SIG-M5 treated with dmso at 0.1 percent for 504 hours (cell line): ENCODE results near the gene RPL9.
A peak's percentile ranks its signal among the peaks of the same experiment; 100 is the strongest.
"Not testable (repeated sequence)": the region's sequence is repeated elsewhere in the genome, so short reads cannot be mapped to it uniquely, and the experiment has no call there.

Experiments used
- DNase-seq: peaks from one replicate; lab custom pipeline; 2025; ENCODE audit not compliant: unreplicated experiment; lab: John Stamatoyannopoulos, UW

The RPL9 gene

DNA sequence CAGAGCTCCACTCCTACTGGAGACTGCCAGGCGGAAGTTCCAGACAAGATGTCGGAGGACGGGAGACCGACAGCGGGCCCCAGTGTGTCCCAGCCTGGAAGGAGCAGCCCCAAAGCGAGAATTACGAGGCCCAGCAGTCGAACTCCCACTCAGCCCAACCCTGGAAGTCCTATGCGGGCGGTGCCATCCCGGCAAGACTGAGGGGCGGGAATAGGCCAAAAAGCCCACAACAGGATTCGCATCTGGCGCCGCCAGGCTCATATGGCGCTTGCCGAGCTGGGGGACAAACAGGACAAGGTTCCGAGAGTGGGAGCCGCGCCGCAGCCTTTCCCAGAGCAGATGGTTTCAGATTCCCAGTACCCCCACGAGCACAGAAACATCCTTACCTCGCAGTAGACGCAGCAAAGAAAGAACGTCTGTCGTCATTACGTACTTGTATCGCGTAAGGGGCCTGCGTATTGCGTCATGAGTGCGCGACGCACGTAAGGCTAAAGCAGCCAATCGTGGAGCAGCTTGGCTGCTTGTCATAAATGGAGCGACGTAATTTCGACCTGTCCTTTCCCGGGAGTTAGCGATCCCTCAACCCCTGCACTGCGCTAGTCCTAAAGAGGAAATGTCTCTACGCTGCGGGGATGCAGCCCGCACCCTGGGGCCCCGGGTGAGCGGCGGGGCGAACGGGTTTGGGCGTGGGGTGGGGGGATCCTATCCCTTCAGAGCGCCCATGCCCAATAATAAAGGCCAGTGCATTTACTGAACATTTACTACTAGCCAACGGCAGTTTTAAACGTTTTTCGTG lies at the start of gene RPL9, which contains the start of gene LIAS:
TSS of gene RPL9 (minus strand) at position 418 of the 796 bp plus-strand sequence. CDS start 483 bp downstream, outside the sequence.
TSS of gene LIAS (plus strand) at position 552 of the 796 bp plus-strand sequence. CDS start at position 614, 62 bp downstream.
- peak; percentile 97 for DNase-seq

DNA sequence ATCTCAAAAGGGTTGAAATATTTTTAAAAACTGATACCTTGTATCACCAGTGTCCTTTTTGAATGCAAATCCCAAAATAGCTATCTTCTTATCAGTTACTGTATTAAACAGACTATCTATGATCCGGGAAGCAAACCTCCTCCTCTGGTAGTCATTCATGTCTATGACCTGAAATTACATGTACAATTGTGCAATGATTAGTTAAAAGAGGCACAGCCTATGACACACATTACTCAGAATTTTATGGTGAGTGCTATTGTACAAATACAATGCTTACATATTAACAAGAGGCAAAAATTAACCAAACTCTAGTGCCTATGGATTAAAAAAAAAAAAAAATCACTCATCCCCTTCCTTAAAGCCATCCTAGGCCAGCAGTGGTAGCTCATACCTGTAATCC lies 46.9 kb upstream of the RPL9 start:
- DNase-seq, result no peak

DNA sequence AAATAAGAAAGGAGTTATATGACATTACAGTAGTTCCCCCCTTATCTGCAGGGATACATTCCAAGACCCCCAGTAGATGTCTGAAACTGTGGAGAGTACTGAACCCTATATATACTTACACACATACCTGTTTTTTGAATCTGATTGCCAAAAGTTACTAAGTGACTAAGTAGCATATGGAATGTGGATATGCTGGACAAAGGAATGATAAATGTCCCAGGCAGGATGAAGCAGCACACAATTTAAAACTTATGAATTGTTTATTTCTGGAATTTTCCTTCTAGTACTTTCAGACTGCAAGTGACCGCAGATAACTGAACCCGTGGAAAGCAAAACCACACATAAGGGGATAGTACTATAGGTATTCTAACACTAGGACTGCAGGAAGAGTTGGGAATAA lies 45.8 kb upstream of the RPL9 start:
- DNase-seq, result no peak

DNA sequence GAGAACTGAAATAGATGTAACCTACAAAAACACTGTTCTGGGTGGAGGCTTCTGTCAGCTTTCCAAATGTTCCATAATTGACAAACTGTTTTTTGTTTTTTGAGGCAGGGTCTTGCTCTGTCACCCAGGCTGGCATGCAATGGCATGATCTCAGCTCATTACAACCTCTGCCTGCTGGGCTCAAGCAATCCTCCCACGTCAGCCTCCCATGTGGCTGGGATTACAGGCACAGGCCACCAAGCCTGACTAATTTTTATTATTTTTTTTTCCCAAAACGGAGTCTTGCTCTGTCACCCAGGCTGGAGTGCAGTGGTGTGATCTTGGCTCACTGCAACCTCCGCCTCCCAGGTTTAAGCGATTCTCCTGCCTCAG lies 43.9 kb upstream of the RPL9 start:
- not testable (repeated sequence) for DNase-seq

DNA sequence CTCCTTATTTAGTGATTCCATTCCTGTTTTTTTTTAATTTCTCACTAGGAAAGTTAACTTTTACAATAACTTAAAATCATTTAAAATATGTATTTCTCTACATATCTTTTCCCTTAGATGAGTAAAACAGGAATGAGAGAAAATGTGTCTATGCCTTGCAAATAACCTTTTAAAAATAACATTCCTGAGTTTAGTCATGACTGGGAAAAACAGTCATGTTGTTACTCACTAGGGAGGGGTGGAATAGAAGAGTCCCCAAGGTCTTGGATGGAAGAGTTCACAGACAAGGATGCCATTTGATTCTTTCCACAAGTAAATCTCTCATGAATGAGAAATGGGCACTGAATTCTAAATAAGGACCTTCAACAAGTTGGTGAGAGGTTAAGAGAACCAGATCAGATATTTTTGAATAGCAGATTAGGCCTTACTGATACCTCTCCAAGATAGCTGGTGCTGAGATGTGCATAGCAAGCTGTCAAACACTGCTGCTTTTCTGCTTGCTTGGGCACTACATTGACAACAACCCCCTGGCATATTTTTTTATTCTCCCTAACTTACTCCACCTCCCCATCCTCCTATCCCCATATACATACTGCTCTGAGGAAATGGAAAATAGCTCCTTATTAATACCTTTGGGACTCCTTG lies 43.4 kb upstream of the RPL9 start:
- no peak for DNase-seq

DNA sequence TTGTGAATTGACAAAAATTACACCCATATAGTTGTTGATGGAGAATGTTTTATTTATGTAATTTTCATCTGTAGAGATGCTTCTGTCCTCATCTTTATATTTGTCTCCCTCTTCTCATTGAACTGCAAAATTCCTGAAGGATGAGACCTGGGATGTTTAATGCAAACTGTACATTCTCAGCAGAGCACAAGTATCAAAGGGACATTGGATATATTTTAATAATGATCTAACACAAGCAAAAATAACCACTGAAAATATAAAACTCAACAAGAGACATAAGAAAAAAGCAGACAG lies 40.0 kb upstream of the RPL9 start:
- DNase-seq, result no peak

DNA sequence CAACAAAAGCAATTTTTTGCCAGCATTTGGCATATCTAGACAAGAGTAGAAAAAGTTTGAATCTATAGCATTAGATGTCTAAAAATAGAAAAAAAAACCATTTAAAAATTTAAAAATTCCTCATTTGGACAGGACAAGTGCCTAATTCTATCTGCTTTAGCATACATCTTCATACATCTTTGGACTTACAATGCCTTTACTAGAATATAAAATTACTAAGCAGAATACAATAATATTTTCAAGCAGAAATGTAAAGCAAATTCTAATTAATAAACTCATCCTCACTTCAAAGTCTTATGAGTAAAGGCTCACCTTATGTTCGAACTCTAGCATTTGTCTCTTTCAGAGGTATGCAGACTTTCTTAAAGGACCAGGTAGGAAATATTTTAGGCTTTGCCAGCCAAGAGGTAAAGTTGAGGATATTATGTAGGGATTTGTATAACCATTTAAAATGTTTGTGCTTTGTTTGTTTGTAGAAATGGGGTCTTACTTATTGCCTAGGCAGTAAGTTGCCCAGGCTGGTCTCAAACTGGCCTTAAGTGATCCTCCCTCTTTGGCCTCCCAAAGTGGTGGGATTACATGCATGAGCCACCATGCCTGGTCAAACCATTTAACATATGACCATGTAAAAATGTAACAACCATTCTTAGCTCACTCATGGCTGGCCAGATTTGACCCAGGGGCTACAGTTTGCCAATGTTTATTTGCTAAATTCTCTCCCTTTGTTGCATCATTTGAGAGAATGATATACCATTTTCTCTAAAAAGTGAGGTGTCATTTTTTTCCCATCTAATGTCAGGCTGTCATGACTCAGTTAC lies 39.4 kb upstream of the RPL9 start:
- DNase-seq, result no peak

DNA sequence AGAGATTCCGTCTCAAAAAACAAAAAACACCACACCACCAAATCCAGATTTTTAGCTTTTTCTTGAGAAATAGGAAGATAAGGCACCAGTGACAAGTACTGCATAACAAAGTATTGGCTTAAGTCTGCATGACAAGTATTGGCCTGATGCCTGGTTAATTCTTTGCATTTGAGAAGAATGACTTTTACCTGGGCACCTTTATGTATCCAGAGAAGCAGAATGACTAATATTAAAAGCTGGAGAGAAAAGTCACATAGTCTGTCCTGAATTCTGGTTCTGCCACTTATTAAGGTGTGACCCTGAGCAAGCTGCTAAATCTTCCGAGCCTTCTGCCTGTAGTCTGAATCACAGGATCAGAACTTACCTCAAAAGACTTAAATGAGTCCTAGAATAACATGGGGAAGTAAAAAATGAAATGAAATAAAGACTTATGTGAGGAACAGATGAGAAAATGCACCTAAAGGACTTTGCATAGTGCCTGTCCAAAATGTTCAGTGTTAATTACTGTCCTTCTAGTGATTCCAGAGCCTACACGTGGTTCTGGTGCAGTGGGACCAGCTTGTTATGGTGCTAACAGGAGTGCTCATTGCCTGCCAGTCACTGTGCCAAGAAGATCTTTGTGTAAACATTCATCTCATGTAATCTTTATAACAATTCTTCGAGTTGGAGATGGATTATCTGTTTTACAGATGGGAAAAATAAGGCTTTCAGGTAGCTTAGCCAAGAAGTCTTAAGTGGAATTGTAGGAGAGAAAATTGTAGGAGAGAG lies 36.9 kb upstream of the RPL9 start:
- peak; percentile 16 for DNase-seq

DNA sequence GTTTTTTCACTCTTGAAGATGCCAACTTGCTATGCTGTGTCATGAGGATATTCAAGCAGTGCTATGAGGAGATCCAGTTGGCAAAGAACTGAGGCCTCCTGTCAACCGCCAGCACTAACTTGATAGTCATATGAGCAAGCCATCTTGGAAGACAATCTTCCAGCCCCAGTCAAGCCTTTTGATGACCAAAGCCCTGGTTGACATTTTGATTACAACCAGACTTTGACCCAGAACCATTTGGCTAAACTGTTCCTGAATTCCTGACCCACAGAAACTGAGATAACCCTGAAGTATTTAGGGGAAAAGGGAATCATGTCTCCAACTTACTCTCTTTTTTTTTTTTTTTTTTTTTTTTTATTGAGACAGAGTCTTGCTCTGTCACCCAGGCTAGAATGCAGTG lies 35.6 kb upstream of the RPL9 start:
- DNase-seq, result no peak

DNA sequence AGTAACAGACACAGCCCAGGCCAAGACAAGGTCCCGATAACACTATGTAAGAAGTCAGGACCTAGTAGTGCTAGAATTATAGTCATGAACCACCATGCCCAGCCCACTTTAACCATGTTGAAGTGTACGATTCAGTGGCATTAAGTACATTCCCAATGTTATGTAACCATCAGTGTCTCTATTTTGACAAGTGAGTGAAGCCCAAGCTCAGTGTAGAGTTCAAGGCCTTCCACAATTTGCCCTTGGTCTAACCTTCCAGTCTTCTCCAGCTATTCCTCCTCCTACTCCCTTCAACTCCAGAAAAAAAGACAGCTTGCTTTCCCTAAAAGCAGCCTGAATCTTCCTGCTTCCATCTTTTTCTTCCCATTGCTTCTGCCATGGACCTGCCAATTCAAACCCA lies 31.6 kb upstream of the RPL9 start:
- no peak for DNase-seq

DNA sequence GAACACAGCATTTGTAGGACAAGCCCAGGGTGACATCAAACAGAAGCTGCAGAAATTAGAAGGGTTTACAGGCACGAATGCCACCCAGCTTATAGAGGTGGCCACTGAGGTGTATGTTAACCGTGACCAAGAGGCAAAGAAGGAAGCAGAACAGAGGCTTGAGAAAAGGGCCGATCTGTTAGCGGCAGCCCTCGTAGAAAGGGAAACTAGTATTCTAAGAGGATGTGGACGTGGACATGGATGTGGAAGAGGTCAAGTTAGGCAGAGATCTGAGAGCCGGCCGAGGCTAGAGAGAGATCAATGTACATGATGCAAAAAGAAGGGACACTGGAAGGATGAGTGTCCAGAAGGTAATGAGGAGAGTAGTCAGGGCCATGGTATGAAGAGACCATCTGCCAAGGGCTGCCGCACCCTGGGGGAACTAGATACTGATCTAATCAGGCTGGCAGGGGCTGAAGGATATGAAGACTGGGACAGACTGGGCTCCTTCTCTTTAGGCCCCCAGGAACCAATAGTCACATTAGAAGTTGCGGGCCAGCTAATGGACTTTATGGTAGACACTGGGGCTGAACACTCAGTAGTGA lies 27.6 kb upstream of the RPL9 start:
- no peak for DNase-seq

DNA sequence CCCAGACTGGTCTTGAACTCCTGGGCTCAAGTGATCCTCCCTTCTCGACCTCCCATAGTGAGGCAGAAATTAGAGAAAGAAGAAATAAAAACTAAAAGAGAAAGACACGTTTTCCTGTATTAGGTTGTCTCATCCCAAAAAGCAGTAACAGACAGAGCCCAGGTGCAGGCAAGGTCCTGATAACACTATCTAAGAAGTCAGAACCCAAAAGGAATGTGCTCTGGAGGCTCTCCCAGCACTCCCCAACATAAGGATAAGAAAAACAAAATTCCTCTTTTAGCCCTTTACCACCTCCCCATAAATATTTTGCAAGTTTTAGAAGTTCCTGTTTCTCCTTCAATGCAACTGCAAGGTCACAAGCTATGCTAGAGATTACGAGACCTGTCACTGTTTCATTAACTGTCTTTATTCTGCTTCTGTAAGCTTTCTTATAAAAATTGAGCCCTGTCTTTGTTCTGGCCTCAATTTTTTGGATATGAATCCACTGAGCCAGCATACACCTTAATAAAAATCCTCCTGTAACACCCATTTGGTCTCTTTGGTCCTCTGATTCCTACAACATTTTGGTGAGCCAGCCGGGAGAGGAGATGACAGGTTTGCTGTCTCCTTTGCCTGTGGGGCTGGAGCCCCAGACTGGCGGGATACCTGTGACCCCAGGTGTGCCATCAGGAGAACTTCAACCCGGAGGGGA lies 26.0 kb upstream of the RPL9 start:
- DNase-seq, result peak; percentile 66

DNA sequence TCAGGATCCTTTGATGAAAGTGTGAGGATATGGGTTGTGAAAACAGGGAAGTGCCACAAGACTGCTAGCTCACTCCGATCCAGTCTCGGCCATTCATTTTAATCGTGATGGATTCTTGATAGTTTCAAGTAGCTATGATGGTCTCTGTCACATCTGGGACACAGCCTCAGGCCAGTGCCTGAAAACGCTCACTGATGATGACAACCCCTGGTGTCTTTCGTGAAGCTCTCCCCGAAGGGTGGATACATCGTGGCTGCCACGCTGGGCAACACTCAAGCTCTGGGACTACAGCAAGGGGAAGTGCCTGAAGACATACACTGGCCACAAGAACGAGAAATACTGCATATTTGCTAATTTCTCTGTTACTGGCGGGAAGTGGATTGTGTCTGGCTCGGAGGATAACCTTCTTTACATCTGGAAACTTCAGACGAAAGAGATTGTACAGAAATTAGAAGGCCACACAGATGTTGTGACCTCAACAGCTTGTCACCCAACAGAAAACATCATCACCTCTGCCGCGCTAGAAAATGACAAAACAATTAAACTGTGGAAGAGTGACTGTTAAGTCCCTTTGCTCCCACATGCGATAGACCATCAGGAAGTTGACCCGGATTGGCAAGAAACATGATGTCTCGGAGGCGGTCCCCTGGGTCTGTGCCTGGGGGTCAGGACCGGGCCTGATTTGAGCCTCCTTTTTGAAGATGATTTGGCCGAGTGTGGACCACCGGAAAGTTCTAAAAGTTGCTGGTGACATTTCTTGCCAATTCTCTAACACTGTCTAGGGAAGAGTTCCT lies 22.4 kb upstream of the RPL9 start:
- DNase-seq, result peak; percentile 15

DNA sequence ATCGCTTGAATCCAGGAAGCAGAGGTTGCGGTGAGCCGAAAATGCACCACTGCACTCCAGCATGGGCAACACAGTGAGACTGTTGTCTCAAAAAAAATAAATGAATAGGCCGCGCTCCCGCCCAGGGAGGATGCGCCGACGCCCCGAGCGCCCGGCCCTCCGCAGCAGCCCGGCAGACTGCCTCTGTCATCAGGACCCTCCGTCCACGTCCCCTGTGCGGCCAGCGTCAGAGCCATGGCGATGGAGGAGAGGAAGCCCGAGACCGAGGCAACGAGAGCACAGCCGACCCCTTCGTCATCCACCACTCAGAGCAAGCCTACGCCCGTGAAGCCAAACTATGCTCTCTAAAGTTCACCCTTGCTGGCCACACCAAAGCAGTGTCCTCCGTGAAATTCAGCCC lies 21.5 kb upstream of the RPL9 start:
- DNase-seq, result no peak

DNA sequence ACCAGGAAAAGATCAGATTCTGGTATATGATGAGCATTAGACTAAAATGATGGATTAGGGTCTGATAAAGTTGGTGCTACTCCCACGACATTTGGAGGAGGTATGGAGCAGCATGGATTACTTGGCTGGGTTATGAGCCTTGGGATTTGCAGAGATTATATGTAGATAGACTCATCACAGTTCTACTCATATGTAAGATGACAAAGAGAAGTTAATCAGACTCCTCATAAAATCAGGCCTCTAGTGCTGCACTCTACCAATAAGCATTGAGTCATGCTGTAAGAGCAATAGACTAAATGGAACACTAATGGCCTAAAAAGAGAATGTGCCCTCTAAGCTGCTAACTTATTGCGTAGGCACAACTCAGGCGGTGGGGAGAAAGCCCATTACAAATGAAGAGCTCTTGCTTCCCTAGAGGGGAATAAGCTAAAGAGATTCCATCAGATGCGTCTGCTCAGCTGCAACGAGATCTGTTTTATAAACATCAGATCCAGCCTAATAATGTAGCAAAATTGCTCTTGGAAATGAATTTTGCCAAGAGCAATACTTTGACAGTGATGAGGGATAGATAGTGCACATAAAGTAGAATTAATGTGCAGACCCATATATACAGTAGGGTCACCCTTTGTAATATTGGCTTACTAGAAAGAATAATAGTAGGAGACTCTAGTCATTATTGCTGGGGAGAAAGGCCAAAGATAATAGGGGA lies 17.6 kb upstream of the RPL9 start:
- DNase-seq, result no peak

DNA sequence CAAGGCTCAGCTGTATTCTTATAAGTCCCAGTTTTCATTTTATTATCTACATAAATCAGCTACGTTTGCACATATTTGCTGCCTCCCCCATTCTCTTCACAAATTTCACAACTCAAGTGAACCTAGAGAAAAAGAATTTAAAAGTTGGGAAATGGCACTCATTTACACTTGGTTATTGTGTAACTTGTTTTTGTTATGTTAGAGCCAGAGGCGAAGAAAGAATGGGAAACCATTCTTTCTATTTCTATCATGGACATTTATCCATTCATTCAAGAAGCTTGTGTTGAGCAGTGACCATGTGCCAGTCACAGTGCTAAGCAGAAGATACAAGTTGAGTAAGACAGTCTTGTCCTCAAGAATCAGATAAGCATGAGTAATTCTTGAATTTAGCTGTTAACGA lies 13.7 kb upstream of the RPL9 start:
- DNase-seq, result no peak

DNA sequence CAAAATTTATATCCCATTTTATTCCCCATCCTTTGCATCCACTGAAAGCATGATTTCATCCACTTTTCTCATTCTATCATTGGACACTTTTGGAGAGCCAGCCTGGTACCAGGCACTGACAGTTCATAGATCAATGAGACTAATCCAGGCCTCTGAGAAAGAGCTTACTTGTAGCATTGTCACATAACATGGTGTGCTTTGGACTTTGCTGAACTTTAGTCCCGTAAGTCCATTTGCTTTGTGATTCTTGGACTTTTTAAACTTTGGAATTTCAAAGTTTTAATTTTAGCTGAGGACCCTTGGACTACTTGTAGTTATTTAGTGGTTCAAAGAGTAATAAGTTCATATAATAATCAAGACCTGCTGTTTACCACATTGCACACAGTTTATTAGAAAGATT lies 11.7 kb upstream of the RPL9 start:
- DNase-seq, result no peak

DNA sequence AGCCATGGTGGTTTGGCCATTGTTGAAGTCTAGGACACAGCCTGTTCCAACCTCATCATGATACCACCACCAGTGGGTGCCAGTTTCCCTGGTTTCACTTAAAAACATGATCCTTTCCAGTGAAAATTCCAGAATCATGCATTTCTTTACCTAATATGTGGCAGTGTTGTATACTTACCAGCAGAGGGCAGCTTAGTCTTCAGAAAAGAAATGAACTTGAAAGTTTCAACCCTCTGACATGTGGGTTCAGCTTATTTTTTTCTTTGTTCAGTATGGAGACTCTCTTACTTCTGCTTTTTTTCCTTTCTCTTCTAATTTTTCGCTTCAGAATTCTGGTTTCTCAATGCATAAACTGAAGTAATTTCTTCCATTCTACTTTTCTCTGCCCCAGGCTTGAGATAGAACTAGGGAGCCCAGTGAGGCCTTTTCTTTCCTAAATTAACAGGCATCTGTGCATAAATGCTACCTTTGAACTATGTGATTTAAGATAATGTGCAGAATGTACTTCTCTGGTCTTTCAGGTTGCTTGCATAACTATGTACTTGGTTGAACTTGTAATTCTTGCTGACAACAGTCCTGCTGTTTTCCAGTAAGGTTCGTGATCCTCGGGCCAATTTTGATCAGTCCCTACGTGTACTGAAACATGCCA lies 10.8 kb upstream of the RPL9 start:
- peak; percentile 93 for DNase-seq
